ENCODE results near the gene WASL.
"Not testable (repeated sequence)": the region's sequence is repeated elsewhere in the genome, so short reads cannot be mapped to it uniquely, and the experiment has no call there.

Gene WASL

DNA sequence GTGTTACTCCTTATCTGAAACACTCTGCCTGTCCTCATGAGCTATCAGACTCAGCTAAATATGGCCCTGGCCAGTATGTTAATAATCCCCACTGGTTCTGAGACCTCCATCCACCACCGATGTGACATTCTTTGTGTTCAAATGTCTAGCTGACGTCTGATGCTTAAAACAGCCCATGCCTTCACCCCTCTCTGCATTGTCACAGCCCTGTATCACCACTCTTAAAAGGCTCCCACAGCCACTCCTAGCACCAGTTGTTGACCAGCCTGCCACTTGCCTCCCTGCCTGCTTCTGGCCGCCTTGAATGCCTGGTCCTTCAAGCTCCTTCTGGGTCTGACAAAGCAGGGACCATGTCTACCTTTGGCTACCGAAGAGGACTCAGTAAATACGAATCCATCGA, 93.2 kb downstream of the WASL start, which contains the start of gene LMOD2:
LMOD2 (plus strand) TSS at position 253 of the 400 bp plus-strand sequence; CDS start at position 351, 98 bp downstream.
- DNase-seq = no peak

DNA sequence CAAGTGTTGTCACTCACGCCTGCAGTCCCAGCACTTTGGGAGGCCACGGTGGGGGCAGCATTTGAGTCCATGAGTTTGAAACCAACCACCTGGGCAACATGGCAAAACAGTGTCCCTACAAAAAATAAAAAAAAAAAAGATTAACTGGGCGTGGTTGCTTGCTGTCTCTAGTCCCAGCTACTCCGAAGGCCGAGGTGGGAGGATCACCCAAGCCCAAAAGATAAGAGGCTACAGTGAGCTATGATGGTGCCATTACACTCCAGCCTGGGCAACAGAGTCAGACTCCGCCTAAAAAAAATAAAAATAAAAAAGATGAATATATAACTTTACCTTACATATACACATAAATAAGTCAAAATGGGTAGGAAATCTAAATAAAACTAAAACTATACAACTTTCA, 95.6 kb downstream of the WASL start:
- no peak for DNase-seq

DNA sequence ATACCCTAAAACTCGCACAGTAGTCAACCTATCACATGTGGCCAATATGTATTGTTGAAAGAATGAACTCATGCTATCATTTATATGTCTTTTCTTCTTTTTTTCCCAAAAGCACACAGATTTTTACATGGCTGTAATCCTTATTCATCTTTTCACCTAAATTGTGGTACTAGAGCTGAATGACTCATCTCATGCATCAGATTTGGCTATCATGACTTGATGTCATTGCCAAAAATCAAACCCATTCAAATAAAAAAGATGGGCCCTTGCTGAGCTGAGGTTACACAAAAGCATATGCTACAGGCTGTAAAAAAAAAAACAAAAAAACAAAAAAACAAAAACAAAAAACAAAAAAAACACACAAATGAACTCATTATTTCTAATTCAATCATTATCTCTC, 96.4 kb downstream of the WASL start:
- no peak for DNase-seq

- no peak for DNase-seq
Measured at GRCh38 chr7:123650595-123650994, 98.2 kb downstream of the WASL start.

- no peak for DNase-seq
Measured at GRCh38 chr7:123649964-123650363, 98.8 kb downstream of the WASL start.

DNA sequence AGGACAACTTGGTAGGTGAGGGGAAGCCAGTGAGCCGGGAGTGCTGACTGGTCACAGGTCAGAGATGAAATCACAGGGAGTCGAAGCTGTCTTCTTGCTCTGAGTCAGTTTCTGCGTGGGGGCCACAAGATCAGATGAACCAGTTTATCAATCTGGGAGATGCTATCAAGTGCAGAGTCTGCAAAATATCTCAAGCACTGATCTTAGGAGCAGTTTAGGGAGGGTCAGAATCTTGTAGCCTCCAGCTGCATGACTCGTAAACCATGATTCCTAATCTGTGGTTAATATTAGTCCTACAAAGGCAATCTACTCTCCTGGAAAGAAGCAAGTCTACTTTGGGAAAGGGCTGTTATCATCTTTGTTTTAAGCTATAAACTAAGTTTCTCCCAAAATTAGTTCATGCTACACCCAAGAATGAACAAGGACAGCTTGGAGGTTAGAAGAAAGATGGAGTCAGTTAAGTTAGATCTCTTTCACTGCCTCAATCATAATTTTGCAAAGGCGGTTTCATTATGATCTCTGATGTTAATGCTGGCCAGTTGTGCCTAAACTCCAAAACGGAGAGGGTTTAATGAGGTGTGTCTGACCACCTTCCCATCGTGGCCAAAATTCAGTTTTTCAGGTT, 101.6 kb downstream of the WASL start:
- no peak for DNase-seq

DNA sequence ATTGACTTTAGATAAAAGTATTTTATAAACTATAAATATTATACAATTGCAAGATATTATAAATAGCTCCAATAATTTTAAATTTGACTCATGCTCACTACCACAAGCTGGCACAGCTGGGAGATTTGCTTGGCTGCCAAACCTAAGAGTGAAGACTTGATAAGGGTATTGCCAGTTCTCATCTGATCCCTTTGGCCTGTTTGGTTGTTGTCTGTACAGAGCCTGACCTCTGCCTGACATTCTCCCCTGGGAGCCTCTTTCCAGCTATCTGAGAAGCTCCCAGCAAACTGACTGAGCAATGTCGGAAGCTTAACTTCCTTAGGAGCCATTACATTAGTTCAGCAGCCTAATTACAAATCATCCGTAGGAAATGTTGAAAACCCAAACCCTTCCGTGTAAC, 103.3 kb downstream of the WASL start:
- no peak for DNase-seq

DNA sequence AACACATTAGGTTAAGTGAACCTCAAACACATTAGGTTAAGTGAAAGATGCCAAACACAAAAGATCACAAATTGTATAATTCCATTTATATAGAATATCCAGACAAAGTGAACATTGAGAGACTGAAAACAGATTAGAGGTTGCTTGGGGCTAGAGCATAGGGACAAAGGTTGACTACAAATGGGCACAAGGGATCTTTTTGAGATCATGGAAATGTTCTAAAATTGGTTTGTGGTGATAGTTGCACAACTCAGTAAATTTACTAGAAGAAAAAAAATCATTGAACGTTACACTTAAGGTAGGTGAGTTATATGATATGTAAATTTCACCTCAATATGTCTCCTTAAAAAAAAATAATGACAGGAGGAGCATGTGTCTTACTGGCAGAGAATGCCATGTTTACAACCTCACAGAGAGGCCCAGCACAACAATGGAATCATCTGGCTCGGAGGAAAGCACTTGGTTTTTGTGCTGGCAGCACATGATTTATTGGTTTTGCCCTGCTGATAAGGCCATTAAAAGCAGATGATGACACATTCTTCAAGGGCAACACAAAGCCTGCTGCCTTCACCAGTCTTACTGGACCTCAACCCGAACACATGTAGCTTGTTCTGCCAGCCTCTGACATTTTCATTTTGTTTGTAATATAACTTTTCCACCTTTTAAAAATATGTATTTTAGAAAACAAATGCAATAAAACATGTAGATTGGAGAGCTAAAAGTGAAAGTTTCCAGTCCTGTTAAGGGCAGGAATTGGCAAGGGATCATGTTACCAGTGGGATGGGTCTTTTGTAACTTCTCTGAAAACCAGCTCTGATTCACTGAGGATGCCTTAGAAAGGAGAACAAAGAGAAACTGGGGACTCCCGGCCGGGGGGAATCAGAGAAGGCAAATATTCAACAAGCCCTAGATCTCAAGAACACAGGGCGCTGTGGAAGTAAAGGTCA, 105.0 kb downstream of the WASL start:
- DNase-seq = no peak

GRCh38 chr7:123641901-123642300, 106.9 kb downstream of the WASL start:
- no peak for DNase-seq

DNA sequence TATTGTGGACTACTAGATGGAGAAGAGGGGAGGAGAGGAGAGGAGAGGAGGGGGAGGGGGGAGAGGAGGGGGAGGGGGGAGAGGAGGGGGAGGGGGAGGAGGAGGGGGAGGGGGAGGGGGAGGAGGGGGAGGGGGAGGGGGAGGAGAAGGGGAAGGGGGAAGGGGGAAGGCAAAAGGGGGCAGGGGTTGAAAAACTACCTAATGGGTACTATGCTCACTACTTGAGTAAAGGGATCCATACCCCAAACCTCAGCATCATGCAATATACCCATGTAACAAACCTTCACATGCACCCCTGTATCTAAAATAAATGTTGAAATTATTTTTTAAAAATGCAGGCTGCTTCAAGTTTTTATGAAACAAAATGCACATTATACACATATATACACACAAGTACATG, 108.2 kb downstream of the WASL start:
- DNase-seq = no peak

- DNase-seq = no peak
Measured at GRCh38 chr7:123639631-123640030, 109.2 kb downstream of the WASL start.

GRCh38 chr7:123637878-123638277, 110.9 kb downstream of the WASL start:
- no peak for DNase-seq

- DNase-seq = no peak
Measured at GRCh38 chr7:123637203-123637602, 111.6 kb downstream of the WASL start.

- DNase-seq = no peak
Measured at GRCh38 chr7:123635551-123636359, 113.0 kb downstream of the WASL start.

- DNase-seq = not testable (repeated sequence)
Measured at GRCh38 chr7:123634011-123634573, 114.7 kb downstream of the WASL start.

DNA sequence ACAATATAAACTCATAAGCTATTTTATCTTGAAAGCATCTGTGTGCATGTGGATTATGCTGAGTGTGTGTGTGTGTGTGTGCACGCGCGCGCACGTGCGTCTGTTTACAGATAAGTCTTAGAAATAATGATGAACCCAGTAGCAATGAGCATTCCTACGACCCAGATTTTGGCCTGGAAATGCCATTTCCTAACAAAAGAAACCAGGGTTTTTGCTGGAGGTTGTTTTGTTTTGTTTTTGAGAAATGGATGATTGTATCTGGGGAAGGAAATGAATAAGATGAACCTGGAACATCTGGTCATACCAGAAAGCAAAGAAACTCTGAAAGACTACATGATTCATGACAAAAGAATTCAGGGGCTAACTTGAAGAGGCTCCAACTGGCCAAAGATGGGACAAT, 115.2 kb downstream of the WASL start:
- no peak for DNase-seq

DNA sequence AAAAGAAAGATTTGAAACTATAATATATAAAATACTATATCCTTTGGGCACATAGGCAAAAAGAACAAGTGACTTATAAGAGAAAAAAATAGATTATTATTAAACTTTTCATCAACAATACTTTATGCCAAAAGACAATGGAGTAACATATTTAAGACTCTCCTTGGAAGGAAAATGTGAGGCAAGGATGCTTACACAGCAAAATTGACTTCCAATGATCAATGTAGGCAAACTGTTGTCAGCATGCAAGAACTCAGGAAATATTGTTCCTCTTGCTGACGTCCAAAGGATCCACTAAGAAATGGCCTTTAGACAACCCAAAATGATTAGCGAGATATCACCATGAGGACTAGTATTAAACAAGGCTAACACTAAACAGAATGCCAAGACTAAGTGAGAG, 116.0 kb downstream of the WASL start:
- no peak for DNase-seq

Data from bone marrow (tissue), 2 donors.